Stomach smooth muscle (tissue), 2 donors: ENCODE results near the gene CBS.
"Not testable (repeated sequence)": the region's sequence is repeated elsewhere in the genome, so short reads cannot be mapped to it uniquely, and the experiment has no call there.

Source experiments
- H3K27ac ChIP-seq: one replicate; pipeline ENCODE4 v1.7.0; 2013; ENCODE audit warnings: mild to moderate bottlenecking, low read length, inconsistent platforms
- H3K27me3 ChIP-seq, 2 donors: one replicate each; pipeline ENCODE4 v1.7.0; 2013; ENCODE audit warnings: low read length in 2 of 2; ENCODE audit not compliant: insufficient read depth in 2 of 2, control insufficient read depth in 1 of 2
- H3K36me3 ChIP-seq, 2 donors: one replicate each; pipeline ENCODE4 v1.7.0; 2013; ENCODE audit warnings: low read length in 2 of 2; ENCODE audit not compliant: control insufficient read depth in 2 of 2, insufficient read depth in 2 of 2
- H3K4me1 ChIP-seq: one replicate; pipeline ENCODE4 v1.7.0; 2013; ENCODE audit warnings: low read length; ENCODE audit not compliant: control insufficient read depth, insufficient read depth
- H3K4me3 ChIP-seq, 2 donors: one replicate each; pipeline ENCODE4 v1.7.0; 2013; ENCODE audit warnings: low read length in 2 of 2
- H3K9ac ChIP-seq, 2 donors: one replicate each; pipeline ENCODE4 v1.7.0; 2013; ENCODE audit warnings: low read length in 2 of 2, mild to moderate bottlenecking in 1 of 2
- H3K9me3 ChIP-seq, 2 donors: one replicate each; pipeline ENCODE4 v1.7.0; 2013; ENCODE audit warnings: low read length in 2 of 2; ENCODE audit not compliant: control insufficient read depth in 2 of 2
- donor health status: healthy.
- donor health status: Pancreatic carcinoma.

CBS gene

DNA sequence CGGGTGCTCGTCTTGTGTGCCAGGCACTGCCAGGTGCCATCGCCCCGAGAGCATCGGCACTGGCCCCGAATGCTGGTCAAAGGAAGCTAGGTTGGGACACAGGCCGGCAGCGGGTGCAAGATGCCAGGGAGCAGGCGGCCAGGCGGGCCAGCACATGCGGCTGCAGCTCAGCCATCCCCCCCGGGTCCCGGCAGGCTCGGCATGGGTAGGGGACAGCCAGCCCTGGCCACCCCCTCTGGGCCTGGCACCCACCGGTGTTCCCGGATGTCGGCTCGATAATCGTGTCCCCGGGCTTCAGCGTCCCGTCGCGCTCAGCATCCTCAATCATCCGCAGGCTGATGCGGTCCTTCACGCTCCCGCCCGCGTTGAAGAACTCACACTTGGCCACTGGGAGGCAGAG, 9.6 kb downstream of the CBS start:
- H3K27ac ChIP-seq, H3K4me3 ChIP-seq, H3K36me3 ChIP-seq, H3K9ac ChIP-seq, H3K27me3 ChIP-seq, H3K4me1 ChIP-seq, H3K9me3 ChIP-seq: not testable (repeated sequence)

DNA sequence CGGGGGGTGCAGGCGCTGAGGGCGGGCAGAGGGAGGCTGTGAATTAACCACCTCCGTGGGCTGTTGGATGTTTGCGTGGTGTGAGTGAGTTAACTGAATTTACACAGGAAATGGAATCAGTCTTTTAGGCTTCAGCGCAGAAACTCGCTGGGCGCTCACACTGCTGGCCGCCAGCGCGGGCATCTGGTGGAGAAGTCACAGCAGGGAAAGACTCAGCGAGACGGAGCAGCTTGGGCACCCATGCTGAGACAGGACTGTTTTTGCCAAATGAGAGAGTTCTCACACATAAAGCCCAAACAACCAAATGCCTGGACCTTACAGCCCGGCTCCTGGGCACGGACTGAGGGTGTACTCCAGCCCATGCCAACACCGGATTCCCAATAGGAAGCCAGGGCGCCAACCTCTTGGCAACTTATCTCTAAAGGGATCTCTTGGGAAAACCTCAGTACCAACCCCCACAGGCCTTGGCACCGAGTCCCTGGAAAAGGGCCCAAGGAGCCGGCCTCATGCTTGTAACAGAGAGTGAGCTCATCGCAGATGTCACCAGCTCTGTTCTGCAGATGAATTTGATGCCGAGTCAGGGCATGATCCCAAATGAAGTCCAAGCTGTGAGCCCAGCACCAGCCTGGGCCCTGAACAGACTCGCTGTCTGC, 11.2 kb downstream of the CBS start:
- H3K4me3 ChIP-seq, H3K4me1 ChIP-seq, H3K9ac ChIP-seq: not testable (repeated sequence)

GRCh38 chr21:43062955-43063664, 12.5 kb downstream of the CBS start:
- H3K27ac ChIP-seq, H3K4me3 ChIP-seq, H3K36me3 ChIP-seq, H3K9me3 ChIP-seq, H3K9ac ChIP-seq, H3K4me1 ChIP-seq, H3K27me3 ChIP-seq: not testable (repeated sequence)

More for the DNA sequence above, 11.2 kb downstream of the CBS start:
- H3K27ac ChIP-seq, H3K27me3 ChIP-seq, H3K36me3 ChIP-seq, H3K9me3 ChIP-seq: not testable (repeated sequence)

- H3K4me1 ChIP-seq, H3K9ac ChIP-seq, H3K27ac ChIP-seq, H3K4me3 ChIP-seq, H3K27me3 ChIP-seq, H3K36me3 ChIP-seq, H3K9me3 ChIP-seq: not testable (repeated sequence)
Observed at GRCh38 chr21:43053112-43053511, 22.5 kb downstream of the CBS start.

GRCh38 chr21:43045876-43046821, 29.5 kb downstream of the CBS start:
- not testable (repeated sequence) for H3K4me3 ChIP-seq, H3K4me1 ChIP-seq, H3K27me3 ChIP-seq, H3K9ac ChIP-seq, H3K27ac ChIP-seq, H3K36me3 ChIP-seq, H3K9me3 ChIP-seq

DNA sequence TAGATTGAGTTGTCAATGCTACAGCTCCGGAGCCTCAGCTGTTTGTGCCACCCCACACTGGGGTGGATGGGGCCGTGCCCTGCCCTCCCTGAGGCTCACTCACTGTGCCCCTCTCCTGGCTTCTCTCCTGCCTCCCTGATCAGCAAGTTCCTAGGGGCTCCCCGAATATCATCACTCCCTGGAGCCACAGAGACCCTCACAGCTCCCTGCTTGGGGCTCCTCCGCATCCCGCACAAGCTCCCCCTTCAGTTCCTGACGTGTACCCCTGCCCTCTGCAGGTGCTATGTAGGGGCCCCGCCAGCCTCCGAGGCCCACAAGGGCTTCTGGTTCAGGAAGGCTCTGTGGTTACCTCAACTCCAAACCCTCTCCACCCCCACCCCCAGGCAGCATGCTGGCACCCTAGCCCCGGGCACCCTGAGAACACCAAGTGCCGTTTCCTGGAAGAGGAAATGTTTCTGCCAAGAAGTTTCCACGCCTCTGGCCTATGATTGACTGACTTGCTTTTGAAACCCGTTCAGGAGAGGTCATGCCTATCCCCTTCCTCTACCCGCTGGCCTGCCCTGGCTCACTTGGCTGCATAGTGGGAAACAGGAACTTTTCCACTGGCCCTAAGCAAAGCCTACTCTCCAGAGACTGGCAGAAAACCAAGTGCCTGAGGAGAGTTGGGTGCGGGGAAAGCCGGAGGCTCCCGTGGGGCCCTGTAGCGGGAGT, 30.3 kb downstream of the CBS start:
- H3K4me1 ChIP-seq, H3K9ac ChIP-seq, H3K27me3 ChIP-seq, H3K36me3 ChIP-seq, H3K9me3 ChIP-seq, H3K4me3 ChIP-seq, H3K27ac ChIP-seq: not testable (repeated sequence)

- not testable (repeated sequence) for H3K27ac ChIP-seq, H3K9me3 ChIP-seq, H3K4me3 ChIP-seq, H3K36me3 ChIP-seq, H3K4me1 ChIP-seq, H3K9ac ChIP-seq, H3K27me3 ChIP-seq
Observed at GRCh38 chr21:43044547-43044946, 31.1 kb downstream of the CBS start.

DNA sequence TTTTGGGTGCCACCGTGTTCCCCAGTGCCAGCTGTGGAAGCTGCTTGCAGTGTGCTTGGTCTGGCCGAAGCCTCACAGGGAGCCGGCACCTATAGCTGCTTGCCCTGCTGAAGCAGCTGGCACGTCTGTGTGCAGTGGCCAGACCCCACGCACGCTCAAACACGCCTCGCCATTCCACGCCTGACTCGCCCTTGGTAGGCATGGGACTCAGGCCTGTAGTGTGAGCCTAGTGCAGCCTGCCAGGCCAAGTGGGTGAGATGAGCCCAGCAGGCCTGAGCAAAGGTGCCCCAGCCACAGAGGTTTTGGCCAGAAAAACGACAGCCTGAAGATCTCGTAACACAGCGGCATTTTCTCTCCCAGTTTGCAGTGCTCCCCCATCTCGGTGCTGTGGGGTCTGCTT, 32.3 kb downstream of the CBS start:
- not testable (repeated sequence) for H3K27me3 ChIP-seq, H3K9ac ChIP-seq, H3K27ac ChIP-seq, H3K4me3 ChIP-seq, H3K4me1 ChIP-seq, H3K9me3 ChIP-seq, H3K36me3 ChIP-seq

DNA sequence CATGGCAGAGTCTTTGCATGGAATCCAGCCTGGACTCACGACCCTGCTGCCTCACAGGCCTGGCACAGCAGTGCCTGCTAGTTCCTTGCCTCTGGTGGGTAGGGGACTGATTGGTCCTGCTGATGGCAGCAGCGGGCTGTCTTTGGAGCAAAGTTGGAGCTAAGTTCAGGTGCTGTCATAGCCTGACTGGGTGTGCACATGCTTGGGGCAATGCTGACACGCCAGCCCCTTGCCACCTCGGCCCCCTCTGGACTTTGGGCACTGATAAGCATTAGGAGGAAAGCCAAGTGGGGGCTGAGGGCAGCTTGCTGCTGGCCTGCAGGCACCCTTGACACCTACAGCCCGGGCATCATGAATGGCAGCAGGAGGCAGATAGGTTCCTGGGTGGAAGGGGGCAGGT, 33.5 kb downstream of the CBS start:
- H3K36me3 ChIP-seq, H3K9ac ChIP-seq, H3K27me3 ChIP-seq, H3K27ac ChIP-seq, H3K4me1 ChIP-seq, H3K9me3 ChIP-seq, H3K4me3 ChIP-seq: not testable (repeated sequence)

DNA sequence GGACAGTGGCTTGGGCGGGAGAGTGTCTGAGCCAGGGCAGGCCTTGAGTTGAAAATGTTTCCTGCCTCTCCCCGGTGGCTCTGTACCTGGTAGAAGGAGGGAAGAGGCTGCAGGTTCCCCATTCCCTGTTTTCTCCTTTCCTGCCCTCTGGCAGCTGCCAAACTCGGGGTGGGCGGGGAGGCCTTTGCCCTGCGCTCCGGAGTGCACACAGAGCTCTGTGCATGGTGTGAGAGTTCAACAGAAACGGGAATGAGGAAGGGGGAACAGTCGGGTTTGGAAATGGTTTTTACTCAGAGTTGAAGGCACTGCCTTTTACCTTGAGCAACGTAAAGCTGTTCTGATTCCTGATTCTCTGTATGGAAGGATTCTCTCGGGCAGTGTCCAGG, 37.0 kb downstream of the CBS start:
- not testable (repeated sequence) for H3K9me3 ChIP-seq, H3K27ac ChIP-seq, H3K9ac ChIP-seq, H3K4me3 ChIP-seq, H3K4me1 ChIP-seq, H3K36me3 ChIP-seq, H3K27me3 ChIP-seq
